PFSK-1 (cell line): ENCODE data around the gene IL1R2.

Experiments
- POLR2AphosphoS5 ChIP-seq: IDR thresholded peaks from 2 replicates; pipeline ENCODE4 v1.6.1; 2012; ENCODE audit warnings: low read depth, mild to moderate bottlenecking, control low read depth, low read length, moderate library complexity
- REST ChIP-seq, 2 experiments: IDR thresholded peaks; 2 replicates each; pipeline versions ENCODE4 v1.6.1 to v1.8.0; 2011 to 2012; ENCODE audit warnings: low read depth in 2 of 2, low read length in 2 of 2, control low read depth in 1 of 2, inconsistent platforms in 1 of 2, mild to moderate bottlenecking in 1 of 2, moderate library complexity in 1 of 2; ENCODE audit not compliant: insufficient read depth in 1 of 2
- SIN3A ChIP-seq: IDR thresholded peaks from 2 replicates; pipeline ENCODE4 v1.6.1; 2012; ENCODE audit warnings: mild to moderate bottlenecking, low read length, moderate library complexity, borderline replicate concordance; ENCODE audit not compliant: insufficient read depth
- TAF1 ChIP-seq: IDR thresholded peaks from 2 replicates; pipeline ENCODE4 v1.6.1; 2012; ENCODE audit warnings: low read length, control low read depth, borderline replicate concordance; ENCODE audit not compliant: insufficient read depth

- TF ChIP-seq REST (IDR thresholded peaks at IDR 0.05; ENCODE audit: insufficient read depth in 1 of 2, low read depth in 2 of 2, low read length in 2 of 2) (no peak), POLR2AphosphoS5 (no peak), SIN3A (no peak), TAF1 (no peak)
Observed at GRCh38 chr2:102064679-102065674, 73.2 kb downstream of the IL1R2 start.
